8988T (cell line): ENCODE results near the gene SOWAHB.

Source experiments
- DNase-seq: peaks from one replicate; pipeline ENCODE4 v3.0.0; 2011

Gene SOWAHB

GRCh38 chr4:76897536-76898384, at the start of gene SOWAHB:
TSS of gene SOWAHB (minus strand) at chr4:76898144. CDS start at chr4:76897849, 295 bp downstream.
- peak; percentile 49 for DNase-seq

GRCh38 chr4:76947369-76947768, 49.4 kb upstream of the SOWAHB start:
- peak; percentile 9 for DNase-seq

GRCh38 chr4:76943790-76944189, 45.8 kb upstream of the SOWAHB start:
- no peak for DNase-seq

- no peak for DNase-seq
Observed at GRCh38 chr4:76943129-76943620, 45.2 kb upstream of the SOWAHB start.

- DNase-seq = no peak
Observed at GRCh38 chr4:76939184-76939583, 41.2 kb upstream of the SOWAHB start.

- no peak for DNase-seq
Observed at GRCh38 chr4:76931576-76932276, 33.8 kb upstream of the SOWAHB start.

GRCh38 chr4:76931087-76931486, 33.1 kb upstream of the SOWAHB start:
- DNase-seq = no peak

- no peak for DNase-seq
Observed at GRCh38 chr4:76930685-76931084, 32.7 kb upstream of the SOWAHB start.

- no peak for DNase-seq
Observed at GRCh38 chr4:76926841-76927240, 28.9 kb upstream of the SOWAHB start.

GRCh38 chr4:76923619-76924357, 25.8 kb upstream of the SOWAHB start:
- no peak for DNase-seq

GRCh38 chr4:76920715-76921114, 22.8 kb upstream of the SOWAHB start:
- DNase-seq = no peak

GRCh38 chr4:76909711-76910110, 11.8 kb upstream of the SOWAHB start:
- DNase-seq = no peak

GRCh38 chr4:76905521-76905920, 7.6 kb upstream of the SOWAHB start:
- DNase-seq = no peak

GRCh38 chr4:76904646-76905190, 6.8 kb upstream of the SOWAHB start:
- DNase-seq = no peak

GRCh38 chr4:76902233-76902890, 4.4 kb upstream of the SOWAHB start:
- DNase-seq = no peak

- no peak for DNase-seq
Observed at GRCh38 chr4:76898949-76899645, 1.2 kb upstream of the SOWAHB start.

- DNase-seq = no peak
Observed at GRCh38 chr4:76898385-76898692, 395 bp upstream of the SOWAHB start.

GRCh38 chr4:76896614-76897535, 1.1 kb downstream of the SOWAHB start:
- peak; percentile 31 for DNase-seq

- no peak for DNase-seq
Observed at GRCh38 chr4:76896048-76896447, 1.9 kb downstream of the SOWAHB start.

GRCh38 chr4:76895619-76896018, 2.3 kb downstream of the SOWAHB start:
- DNase-seq = no peak
